HG03460 (cell line): ENCODE results near the gene MYH14.
"Not testable (repeated sequence)": the region's sequence is repeated elsewhere in the genome, so short reads cannot be mapped to it uniquely, and the experiment has no call there.

Experiments
- ATAC-seq: cut with Tn5 transposase; IDR thresholded peaks from one replicate; pipeline ENCODE4 v1.9.1; 2021; ENCODE audit not compliant: unreplicated experiment

MYH14 gene

GRCh38 chr19:50315773-50316448 is 112.5 kb downstream of the MYH14 start:
- ATAC-seq: no peak

DNA sequence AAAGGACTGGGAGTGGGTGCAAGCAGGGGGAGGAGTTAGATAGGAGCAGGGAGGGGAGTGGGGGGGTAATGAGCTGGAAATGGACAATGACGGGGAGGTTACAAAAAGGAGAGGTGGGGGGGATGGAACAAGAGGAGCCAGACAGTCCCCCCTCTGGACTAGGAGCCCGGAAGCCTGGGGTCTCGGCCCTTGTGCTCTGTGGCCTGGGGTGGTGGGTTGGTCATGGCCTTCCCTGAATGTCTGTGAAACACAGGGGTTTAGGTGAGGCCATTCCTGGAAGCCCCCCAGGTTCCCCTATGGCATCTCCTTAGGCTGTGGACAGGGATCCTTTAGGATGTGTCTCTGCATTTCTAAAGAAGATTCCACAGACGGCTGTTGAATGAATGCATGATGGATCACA is 113.7 kb downstream of the MYH14 start:
- ATAC-seq: no peak

- no peak for ATAC-seq
Measured at GRCh38 chr19:50318438-50318837, 115.0 kb downstream of the MYH14 start.

GRCh38 chr19:50319156-50319555 is 115.7 kb downstream of the MYH14 start:
- no peak for ATAC-seq

GRCh38 chr19:50320051-50320450 is 116.6 kb downstream of the MYH14 start:
- no peak for ATAC-seq

- no peak for ATAC-seq
Measured at GRCh38 chr19:50320596-50320995, 117.2 kb downstream of the MYH14 start.

DNA sequence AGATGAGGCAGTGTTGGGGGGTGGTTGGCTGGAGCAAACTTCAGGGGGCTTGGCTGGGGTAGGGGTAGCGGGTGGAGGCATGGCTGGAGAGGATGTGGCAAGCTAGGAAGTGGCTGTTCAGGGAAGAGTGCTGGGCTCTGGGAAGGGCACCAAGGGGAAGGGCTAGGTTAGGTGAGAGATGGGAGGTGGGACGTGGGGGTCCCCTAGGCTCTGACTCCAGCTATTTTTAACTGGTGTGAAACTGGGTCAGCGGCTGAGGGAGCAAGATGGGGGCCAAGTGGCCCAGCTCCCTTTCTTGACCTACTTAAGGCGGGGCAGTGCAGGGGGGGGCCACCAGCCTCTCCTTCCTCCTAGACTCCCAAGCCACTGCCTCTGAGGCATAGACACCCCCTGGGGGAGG is 118.4 kb downstream of the MYH14 start:
- ATAC-seq: no peak

GRCh38 chr19:50322234-50322633 is 118.8 kb downstream of the MYH14 start:
- no peak for ATAC-seq

DNA sequence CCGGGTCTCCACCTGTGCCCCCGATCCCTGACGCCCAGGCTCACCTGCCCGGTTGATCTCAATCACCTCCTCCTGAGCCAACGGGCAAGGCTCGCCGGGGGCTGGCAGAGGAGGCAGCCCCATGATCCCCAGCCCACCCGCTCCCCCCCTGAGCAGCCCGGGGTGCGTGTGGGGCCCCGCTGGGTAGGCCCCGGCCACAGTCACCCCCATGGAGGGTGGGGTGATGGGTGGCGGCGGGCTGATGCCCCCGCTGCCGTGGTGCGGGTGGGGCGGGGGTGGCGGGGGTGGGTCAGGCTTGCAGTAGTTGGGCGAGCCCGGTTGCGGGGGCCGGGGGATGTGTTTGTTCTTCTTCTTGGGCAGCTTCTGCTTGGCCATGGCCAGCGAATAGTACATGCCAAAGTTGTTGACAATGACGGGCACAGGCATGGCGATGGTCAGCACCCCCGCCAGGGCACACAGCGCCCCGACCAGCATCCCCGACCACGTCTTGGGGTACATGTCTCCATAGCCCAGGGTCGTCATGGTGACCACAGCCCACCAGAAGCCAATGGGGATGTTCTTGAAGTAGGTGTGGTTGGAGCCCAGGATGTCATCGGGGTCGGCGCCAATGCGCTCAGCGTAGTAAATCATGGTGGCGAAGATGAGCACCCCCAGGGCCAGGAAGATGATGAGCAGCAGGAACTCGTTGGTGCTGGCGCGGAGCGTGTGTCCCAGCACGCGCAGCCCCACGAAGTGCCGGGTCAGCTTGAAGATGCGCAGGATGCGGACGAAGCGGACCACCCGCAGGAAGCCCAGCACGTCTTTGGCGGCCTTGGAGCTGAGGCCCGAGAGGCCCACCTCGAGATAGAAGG is 119.7 kb downstream of the MYH14 start:
- ATAC-seq: no peak

DNA sequence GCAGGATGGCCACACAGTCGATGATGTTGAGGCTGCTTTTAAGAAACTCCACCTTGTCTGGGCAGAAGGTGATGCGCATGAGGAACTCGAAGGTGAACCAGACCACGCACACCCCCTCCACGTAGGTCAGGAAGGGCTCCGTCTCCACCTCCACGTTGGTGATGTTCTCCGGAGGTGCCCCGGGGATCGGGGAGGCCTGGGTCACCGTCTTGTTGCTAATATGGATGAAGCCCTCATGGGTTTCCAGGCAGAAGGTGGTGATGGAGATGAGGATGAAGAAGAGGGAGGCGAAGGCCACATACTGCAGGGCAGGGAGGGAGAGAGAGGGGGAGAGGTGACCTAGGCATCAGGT is 120.3 kb downstream of the MYH14 start:
- ATAC-seq: no peak

- ATAC-seq: no peak
Measured at GRCh38 chr19:50324331-50324730, 120.9 kb downstream of the MYH14 start.

GRCh38 chr19:50325310-50326100 is 122.1 kb downstream of the MYH14 start:
- no peak for ATAC-seq

DNA sequence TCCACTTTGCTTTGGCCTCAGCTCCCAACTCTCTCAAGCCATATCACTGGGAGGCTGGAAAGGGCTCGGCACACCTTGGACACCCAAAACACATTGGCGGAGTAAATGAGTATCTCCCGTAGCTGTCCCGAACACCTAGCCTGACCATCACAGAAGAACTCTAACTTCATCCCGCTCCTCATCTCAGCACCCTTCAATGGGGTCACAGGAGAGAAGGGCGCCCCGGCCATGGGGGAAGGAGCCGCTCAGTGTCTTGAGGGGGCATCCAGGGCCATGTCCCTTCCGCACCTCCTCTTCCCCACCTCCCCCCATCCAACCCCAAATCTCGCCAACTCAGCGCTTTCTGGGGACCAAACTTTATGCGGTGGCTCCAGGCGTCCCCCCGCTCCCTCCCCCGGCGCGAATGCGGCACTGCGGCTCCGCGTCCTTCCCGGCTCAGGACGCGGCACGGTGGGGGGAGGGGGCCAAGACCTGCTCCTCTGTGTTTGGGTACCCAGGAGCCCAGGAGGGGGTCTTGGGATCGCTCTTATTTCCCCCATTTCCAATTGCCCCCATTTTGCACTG is 122.8 kb downstream of the MYH14 start:
- ATAC-seq: no peak

DNA sequence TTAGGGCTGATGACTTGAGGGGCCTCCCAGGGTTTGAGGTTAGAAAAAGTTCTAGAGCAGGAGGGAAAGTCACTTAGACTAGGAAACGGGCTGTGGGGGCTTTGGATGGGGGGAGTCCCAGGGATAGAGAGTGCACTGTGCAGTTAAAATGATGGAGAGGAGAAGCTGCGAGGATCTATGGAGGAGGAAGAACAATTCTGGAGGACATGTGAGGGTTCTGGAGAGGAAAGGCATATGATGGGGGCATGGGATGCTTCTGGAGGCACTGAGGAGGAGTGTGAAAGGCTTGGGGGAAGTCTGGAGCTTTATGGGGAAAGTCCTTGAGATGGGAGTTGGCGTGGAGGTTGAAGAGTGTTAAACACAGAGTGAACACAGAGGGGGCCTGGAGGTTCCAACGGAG is 123.6 kb downstream of the MYH14 start:
- no peak for ATAC-seq

- ATAC-seq: no peak
Measured at GRCh38 chr19:50327461-50328223, 124.2 kb downstream of the MYH14 start.

DNA sequence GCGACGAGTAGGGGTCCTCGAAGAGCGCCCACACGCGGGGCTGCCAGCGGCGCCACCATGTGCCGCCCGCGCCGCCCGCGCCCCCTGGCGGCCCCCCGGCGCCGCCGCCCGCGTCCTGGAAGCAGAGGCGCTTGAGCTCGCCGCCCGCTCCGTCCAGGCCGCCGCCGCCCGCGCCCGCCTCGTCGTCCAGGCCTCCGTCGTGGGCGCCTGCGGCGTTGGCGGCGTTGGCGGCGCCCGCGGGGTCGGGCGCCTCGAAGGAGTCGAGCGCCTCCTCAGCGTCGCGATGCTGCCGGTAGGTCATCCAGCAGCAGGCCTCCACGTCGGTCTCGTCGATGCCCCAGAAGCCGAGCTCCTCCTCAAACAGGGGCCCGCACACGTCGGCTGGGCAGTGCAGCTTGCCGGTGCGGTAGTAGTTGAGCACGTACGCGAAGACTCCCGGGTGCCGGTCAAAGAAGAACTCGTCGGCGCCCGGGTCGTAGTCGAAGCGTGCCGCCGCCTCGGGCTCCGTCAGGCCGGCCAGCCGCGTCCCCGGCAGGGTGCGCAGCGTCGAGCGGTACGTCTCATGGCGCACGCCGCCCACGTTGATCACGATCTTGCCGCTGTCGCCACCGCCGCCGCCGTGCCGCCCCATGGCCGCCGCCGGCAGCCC is 124.9 kb downstream of the MYH14 start:
- no peak for ATAC-seq

- peak; percentile 12 for ATAC-seq
Measured at GRCh38 chr19:50328873-50329145, 125.4 kb downstream of the MYH14 start.

GRCh38 chr19:50329146-50329925 is 125.9 kb downstream of the MYH14 start, which contains the start of gene KCNC3:
TSS of gene KCNC3 (minus strand) at chr19:50329377. CDS start at chr19:50329082, 295 bp downstream.
- ATAC-seq: peak; percentile 52

GRCh38 chr19:50329926-50330294 is 126.5 kb downstream of the MYH14 start:
- not testable (repeated sequence) for ATAC-seq
